ENCODE measurements around the gene CD1E.
"Not testable (repeated sequence)": the region's sequence is repeated elsewhere in the genome, so short reads cannot be mapped to it uniquely, and the experiment has no call there.

The CD1E gene

DNA sequence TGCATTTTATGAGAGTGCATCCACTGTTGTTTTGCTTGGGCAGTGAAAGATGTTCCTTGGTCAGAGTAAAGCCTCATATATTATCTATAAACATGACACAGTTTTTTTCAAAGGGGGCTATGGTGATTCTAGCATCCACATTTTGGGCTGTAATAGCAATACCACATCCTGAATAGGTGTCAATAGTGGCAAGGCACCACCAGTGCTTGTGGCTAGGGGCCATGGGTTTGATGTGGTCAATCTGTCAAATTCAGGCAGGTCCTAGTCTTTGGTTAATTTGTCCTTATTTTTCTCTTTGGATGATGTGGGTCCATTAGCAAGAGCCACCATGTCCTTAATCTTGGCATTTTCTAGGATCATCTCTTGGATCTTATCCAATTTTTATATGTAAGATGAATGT lies 13.1 kb downstream of the CD1E start:
- DNase-seq, result no peak

DNA sequence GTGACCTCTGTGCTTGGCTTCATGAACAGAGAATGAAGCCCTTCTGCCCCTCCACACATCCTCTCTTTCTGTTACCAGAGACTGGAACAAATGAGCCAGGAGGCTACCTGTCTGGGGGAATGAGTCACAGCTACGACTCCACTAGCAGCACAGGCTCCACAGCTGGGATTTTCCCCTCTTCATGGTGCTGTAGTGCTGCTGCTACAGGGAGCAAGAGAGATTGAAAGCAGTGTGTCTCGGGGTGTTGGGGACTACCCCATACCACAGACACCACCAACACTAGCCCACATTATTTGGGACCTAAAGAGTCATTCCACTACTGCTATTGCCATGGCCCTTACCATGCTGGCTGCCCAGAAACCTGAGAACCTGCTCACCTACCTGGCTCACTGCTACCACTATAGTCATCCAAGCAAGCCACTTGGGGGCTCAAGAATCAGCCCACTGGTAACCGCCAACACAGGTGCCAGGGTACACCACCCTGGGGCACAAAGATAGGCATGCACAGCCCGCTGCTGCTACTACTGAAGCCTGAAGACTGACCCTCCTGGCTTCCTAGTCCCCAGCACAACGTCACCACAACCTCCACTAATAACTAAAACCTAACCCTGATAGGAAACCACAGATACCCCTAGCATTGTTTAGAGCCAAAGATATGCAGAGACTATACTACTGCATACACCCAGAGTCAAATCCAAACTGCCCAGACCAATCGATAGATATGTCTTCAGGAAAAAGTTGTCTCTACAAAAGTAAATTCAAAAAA lies 17.7 kb downstream of the CD1E start:
- DNase-seq, result no peak

DNA sequence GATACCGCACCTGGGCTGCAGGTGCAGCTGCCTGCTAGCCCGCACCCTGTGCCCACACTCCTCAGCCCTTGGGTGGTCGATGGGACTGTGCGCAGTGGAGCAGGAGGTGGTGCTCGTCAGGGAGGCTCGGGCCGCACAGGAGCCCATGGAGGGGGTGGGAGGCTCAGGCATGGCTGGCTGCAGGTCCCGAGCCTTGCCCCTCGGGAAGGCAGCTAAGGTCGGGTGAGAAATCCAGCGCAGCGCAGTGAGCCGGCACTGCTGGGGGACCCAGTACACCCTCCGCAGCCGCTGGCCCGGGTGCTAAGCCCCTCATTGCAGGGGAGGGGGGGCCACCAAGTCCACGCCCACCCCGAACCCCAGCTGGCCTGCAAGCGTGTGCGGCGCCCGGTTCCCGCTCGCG lies 20.4 kb downstream of the CD1E start:
- not testable (repeated sequence) for DNase-seq

DNA sequence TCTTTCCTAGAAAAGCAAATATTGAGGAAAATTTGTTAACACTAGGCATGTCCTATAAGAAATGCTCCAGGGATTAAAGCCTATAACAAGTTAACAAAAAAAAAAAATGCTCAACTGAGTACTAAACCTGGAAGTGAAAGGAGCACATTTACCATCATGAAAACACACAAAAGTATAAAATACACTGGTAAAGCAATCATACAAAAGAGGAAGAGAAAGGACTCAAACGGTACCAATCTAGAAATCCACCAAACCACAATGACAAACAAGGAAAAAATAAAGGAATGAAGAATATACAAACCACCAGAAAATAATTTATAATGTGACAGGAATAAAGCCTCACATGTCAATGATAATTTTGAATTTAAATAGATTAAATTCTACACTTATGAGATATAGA lies 21.2 kb downstream of the CD1E start:
- no peak for DNase-seq

DNA sequence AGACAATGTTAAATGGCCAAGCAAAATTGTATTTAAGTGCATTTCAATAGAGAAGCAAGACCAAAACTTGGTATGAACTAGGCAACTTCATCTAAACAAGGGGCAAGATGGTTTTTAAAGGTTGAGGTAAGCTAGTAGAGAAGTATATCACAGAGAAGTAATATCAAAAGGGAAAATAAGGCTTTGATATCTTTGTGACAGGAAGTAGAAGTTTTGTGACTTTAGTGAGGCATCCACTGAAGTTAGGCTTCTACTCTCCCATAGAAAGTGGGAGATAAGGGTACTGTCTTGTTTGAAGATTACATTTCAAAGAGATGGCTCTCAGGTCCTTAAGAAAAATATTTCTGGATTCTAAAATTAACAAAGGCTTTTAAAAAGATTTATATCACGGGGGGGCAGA lies 36.6 kb downstream of the CD1E start:
- DNase-seq, result no peak

DNA sequence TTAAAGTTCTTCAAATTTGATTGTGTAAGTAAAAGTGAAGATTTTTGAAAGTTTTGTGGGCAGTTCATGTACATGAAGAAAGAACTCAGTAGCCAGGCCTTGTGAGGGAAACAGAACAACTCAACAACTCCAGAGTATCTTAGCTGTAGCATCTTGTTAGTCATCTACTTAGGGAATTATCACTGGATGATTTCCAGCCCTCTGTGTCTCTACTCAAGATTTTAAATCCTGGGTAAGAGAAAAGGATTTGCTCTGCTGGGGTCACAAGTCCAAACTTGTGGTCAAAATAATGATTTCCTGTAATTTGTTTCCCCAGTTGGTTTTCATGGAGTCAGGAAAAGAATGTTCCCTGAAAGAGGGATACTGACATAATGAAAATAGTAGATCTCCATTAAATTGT lies 37.4 kb downstream of the CD1E start:
- no peak for DNase-seq

DNA sequence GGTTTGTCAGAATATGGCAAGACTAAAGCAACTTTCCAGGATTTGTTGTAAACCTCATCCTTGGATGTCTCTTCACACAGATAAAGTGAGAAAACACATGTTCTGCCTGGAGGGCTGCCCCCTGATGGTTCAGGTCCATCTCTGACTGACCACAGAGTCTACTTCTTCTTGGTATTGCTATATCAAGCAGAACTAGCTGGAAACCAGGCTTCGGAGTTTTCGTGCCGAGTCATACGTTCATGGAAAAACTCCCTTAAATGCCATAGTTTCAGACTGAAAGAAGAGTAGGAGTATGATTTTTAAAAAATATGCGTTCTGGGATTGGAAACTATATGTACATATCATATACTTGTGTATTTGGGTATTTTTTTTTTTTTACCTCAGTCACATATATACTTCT lies 39.8 kb downstream of the CD1E start:
- DNase-seq, result no peak

DNA sequence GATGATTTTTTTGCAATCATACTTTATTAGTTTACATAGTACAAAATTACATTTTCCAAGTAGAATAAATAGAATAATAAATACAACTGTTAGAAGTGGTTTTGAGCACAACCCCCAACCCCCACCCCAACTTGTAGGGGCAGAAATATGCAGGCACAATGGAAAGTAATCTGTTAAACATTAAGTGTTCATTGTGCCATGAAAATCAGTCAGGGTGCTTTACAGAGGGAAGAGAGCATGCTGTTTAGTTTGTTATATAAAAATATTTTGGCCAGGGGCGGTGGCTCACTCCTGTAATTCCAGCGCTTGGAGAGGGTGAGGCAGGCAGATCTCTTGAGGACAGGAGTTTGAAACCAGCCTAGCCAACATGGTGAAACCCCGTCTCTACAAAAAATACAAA lies 43.0 kb downstream of the CD1E start:
- DNase-seq, result no peak

DNA sequence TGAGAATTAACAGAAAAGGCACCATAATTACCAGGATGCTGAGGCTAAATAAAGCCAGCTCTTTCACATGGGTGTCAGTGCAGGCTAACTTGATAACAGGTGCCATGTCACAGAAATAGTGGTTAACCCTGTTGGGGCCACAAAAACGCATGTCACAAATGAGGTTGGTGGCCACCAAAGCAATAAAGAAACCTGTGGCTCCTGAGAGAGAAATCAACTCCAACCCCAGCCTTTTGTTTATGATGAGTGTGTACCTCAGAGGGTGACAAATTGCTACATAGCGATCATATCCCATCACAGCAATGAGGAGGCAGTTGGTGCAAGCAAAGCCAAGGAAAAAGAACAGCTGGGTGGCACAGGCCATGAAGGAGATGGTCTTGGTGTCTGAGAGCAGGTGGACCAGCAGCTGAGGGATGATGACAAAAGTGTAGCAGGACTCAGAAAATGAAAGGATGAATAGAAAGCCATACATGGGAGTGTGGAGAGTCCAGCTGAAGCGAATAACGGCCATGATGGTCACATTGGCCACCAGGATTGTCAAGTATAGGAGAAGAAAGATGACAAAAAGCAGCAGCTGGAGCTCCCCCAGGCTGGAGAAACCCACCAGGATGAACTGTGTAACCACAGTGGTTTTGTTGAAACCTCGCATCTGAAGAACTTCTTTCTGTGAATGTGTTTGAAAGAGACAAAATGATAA lies 45.3 kb downstream of the CD1E start, which contains the start of gene OR10T2:
Gene OR10T2 (minus strand): TSS at position 649 of the 697 bp plus-strand sequence. CDS start 0 bp downstream, at position 649.
- no peak for DNase-seq

DNA sequence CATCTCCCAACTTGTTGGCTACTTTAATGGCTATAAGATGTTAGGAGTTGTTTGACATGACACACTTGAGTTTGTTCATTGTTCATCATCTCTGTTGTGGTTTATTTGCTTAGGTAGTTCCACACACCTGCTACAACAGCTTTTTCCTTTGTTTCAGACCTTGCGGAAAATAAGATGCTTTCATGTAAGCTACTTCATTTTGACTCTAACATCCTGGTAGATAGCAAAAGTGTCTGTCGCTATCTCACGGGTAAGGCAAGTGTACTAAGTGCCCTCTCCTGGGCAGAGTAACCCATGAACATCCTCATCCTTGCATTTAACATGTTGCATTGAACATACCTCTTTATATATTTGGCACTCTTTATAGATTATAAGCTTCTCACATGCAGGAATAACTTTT lies 47.2 kb downstream of the CD1E start:
- no peak for DNase-seq

DNA sequence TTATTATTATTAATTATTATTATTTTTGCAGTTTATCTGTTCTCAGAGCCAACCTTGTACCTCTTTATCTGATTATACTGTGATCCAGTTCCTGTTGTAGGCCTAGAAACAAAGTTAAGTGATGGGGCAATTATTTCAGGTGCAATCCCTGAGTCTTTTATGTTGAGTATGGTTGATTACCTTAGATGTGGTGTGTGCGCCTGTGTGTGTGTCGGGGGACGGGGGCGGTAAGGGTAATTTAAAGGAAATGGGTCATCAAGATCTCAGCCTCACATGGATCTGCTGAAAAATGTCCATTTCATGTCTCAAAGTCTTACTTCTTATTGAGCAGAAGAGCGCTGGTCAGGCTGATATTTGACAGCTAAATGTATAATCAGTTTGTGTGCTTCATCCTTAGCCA lies 53.4 kb downstream of the CD1E start:
- DNase-seq, result no peak

Data from DMS 273 treated with DMSO at 0.1 percent for 48 hours (cell line).